Measurements from ENCODE around the gene MYO3B.

DNA sequence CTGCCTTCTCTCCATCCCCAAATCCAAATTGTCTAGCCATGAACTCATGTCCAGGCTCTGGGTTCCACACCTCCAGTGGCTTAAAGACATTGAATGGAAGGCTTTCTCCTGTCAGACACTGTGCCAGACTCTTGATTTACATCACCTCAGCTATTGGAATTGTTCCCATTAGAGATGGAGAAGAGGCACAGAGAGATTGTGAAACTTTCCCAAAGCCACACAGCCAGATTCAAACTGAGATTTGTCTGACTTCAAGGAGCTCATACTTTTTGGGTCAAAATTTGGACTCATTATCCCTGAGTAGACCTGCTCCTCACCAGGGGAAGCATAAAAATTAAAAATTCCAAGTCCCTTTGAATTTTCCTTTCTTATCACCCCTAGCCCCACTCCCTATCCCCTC is 18.9 kb upstream of the MYO3B start:
- no peak for TF ChIP-seq POLR2A (IDR thresholded peaks at IDR 0.05; ENCODE audit: low read depth, low read length)
- no peak for TF ChIP-seq POLR2AphosphoS5 (IDR thresholded peaks at IDR 0.05; ENCODE audit: low read depth, low read length)
- no peak for TF ChIP-seq POU2F2 (IDR thresholded peaks at IDR 0.05; ENCODE audit: low read depth, low read length)
- no peak for TF ChIP-seq SPI1 (IDR thresholded peaks at IDR 0.05; ENCODE audit: low read depth, low read length)

All from GM12891 (cell line).